C4-2B (cell line): Measurements from ENCODE around the gene GFOD2.

ENCODE experiments used
- H3K27ac ChIP-seq: fragments of 450-650 bp; 2 replicates; pipeline ENCODE4 v1.5.1; 2017
- ZFX ChIP-seq: fragments of 450-650 bp; IDR thresholded peaks from 2 replicates; pipeline ENCODE4 v1.6.1; 2017
- TF ChIP-seq, protein P1 (sequence below): fragments of 450-650 bp; conservative IDR thresholded peaks from 2 replicates; pipeline ENCODE4 v1.5.1; 2017; ENCODE audit warnings: mild to moderate bottlenecking

The GFOD2 gene

DNA sequence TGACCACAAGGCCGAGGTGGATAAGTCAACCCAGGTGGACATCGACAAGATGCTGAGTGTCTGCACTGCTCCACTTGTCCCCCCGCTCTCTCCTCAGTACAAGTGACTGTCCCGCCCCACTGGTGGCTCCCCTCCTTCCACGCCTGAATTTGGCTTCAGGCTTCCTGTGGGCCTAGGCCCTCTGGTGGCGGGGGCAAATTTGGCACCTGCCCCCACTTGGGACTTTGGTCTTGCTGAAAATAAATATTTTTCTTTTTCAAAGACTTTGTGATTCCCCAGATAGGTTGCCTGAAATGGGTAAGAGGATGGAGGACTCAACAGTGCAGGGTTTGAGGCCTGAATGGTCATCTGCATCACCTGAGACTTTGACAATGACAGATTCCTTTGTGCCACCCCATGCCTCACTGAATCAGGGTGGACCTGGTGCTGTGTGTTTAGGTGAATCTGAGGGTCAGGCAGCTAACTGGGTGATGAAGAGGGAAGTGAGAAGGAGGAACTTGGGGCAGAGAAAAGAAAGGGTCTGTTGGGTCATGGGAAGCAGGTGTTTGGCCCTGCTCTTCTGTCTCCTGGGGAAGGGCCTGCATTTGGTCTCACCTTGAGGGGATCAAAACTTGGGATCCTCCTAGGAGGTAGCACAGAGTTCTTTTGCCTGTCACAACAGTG, 50.5 kb downstream of the GFOD2 start:
- peak overlapping the region; percentile 75; the same call in 1 of the 2 replicates for H3K27ac ChIP-seq
- TF ChIP-seq ZFX = no peak
- TF ChIP-seq, protein P1, sequence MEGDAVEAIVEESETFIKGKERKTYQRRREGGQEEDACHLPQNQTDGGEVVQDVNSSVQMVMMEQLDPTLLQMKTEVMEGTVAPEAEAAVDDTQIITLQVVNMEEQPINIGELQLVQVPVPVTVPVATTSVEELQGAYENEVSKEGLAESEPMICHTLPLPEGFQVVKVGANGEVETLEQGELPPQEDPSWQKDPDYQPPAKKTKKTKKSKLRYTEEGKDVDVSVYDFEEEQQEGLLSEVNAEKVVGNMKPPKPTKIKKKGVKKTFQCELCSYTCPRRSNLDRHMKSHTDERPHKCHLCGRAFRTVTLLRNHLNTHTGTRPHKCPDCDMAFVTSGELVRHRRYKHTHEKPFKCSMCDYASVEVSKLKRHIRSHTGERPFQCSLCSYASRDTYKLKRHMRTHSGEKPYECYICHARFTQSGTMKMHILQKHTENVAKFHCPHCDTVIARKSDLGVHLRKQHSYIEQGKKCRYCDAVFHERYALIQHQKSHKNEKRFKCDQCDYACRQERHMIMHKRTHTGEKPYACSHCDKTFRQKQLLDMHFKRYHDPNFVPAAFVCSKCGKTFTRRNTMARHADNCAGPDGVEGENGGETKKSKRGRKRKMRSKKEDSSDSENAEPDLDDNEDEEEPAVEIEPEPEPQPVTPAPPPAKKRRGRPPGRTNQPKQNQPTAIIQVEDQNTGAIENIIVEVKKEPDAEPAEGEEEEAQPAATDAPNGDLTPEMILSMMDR = 0 out of 2 replicates have a peak, but pooled peaks have one; percentile 13

DNA sequence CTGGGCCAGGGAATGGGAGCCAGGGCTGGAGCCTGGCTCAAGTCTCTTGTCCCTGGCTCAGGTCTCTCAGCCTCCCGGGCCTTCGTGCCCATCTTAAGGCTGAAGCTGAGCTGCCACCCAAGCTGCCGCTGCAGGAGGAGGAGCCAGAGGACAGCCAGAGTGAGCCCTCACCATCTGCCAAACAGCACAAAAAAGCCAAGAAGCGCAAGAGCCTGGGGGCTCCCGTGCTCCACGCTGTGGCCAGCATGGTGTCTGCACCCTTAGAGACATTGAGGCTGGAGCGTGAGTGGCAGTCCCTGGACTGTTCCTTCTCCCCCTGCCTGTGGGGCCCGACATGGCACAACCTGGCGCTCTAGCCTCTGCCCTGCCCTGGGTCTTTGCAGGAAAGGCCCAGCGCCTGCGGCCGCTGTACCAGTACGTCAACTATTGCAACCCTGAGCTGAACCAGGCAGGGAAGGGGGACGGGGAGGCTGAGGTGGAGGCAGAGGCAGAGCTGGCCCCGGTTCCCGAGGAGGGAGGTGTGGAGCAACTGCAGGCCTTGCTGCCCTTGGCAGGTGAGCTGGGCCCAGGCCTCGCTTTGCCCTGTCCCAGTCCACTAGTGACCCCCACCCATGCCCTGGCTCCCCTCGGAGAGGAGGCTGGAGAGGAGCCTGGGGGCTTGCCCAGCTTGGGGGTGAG, 51.2 kb downstream of the GFOD2 start:
- peak overlapping the region; percentile 75; the same call in 1 of the 2 replicates for H3K27ac ChIP-seq
- TF ChIP-seq, protein P1 = peak; percentile 87
- TF ChIP-seq ZFX = no peak

DNA sequence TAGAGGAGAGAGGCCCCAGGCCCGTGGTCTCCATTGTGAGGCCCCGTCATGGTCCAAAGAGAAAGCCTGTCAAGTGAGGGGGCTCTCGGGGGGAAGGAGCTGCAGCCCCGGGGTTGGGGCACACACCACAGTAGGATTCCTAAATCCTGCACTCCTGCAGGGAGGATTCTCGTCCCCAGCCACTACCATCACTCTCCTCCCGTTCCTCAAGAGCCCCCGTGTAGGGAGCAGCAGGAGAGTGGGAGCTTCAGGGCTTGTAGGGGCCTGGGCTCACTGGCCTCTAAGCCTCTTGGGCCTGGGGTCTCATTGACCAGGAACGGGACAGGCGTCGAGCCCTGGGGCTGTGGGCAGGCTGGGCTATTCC, 51.7 kb downstream of the GFOD2 start:
- TF ChIP-seq, protein P1 = no peak
- TF ChIP-seq ZFX = no peak
- H3K27ac ChIP-seq = peak overlapping the region; percentile 75; the same call in 1 of the 2 replicates

DNA sequence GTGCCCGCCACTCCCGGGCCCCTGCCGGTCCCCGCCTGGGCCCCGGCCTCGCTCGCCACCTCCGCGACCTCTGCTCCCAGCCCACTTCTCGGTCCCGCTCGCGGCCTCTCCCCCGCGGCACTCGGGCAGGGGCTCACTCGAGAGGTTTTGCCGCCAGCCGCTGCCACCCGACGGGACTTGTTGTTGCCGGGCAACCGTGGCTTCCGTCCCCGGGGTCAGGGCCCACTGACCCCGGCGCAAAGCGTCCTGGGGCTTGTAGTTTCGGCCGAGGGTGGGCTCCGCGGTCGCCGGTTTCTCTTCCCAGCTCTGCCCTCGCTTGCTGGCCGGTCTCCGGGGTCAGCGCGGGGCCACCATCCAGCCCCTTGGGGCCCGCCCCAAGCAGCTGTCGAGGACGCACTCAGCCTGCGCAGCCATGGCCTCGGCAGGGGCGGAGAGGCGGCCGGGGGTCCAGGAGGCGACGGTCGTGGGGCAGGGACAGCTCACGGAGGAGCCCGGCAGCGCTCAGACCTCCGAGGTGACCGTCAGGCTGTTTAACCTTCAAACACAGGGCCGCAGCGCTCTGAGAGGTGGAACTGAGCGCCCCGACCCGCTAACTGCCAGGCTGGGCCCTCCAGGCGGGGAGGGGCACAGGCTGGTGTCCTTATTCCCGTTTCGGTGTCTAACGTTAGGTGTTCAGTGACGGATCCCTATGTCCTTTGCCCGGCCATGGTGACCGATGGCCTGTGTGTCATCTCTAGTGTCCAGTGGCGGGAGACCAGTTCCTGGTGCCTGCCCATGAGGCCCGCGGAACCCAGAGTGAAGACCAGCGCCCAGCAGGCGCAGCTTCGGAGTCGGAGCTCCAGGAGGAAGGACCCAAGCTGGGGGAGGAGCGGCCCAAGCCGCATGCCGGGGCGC, 52.3 kb downstream of the GFOD2 start, which contains the start of the genes C16orf86 and ENKD1:
C16orf86 (plus strand) TSS at position 256 of the 894 bp plus-strand sequence; CDS start at position 413, 157 bp downstream.
ENKD1 (minus strand) TSS at position 192 of the 894 bp plus-strand sequence. CDS start 308 bp downstream, outside the sequence.
- TF ChIP-seq, protein P1 = no peak
- TF ChIP-seq ZFX = 0 out of 2 replicates have a peak, but pooled peaks have one; percentile 17
- peak within 1 kb of the TSS; percentile 75 for H3K27ac ChIP-seq

DNA sequence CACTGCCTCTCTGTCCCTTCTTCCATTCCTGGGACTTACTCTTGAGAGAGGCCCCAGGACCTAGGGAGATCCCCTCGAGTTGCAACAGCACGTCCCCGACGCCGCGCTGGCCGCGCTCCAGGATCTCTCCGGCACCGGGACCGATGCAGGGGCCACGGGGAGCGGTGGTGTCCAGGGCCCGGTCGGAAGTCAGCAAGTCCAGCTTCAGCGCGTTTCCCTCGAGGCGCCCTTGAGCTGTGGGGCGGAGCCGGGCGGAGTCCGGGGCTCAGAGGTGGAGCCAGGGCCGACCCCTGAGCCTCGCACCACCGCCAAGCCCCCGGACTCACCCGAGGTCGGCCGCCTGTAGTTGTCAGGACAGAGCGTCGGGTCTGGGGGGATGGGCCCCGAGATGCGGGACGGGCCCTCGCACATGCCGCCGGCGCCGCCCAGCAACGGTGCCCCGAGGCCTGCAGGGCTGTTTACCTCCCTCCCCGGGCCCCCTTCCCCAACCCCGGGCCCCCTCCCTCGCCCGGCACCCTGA, 53.0 kb downstream of the GFOD2 start:
- TF ChIP-seq, protein P1 = no peak
- TF ChIP-seq ZFX = 0 out of 2 replicates have a peak, but pooled peaks have one; percentile 38
- H3K27ac ChIP-seq = peak overlapping the region; percentile 75

DNA sequence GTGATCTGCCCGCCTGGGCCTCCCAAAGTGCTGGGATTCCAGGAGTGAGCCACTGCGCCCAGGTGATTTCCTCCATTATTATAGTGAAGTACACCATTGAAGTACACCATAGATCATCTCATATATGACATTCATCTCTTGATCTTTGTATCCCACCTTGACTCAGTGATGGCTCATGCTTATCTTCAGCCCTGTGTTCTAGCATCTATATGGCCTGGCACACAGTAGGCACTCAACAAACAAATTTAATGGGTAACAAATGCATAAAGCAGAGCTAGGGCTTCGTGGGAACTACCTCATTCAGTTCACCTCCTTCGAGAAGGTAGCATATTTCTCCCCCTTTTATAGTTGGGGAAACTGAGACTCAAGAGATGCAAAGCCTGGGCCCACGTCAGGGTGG, 53.5 kb downstream of the GFOD2 start:
- peak overlapping the region; percentile 75 for H3K27ac ChIP-seq
- TF ChIP-seq, protein P1 = no peak
- TF ChIP-seq ZFX = no peak
